ENCODE data around the gene ADAM33.

DNA sequence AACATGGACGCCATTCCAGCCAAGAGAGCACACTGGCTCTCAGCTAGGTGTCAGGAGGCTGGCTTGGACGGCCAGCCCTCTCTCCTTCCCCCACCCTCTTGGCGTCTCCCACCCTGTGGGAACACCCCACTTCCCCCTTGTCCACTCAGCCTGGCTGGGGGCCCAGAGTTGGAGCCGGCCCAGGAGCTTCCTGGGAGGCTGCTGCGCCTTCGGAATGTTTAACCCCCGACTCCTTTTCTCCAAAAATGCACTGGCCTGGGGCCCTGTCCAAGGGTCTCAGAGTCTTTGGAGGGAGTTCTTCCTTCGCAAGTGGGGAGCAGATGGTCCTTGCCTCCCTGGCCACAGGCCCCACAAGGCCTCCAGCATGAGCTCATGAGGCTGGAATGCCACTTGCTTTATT lies 4.1 kb downstream of the ADAM33 start:
- TF ChIP-seq CTCF (IDR thresholded peaks at IDR 0.05; ENCODE audit: poor library complexity, severe bottlenecking) = no peak
- no peak for TF ChIP-seq TAF1 (IDR thresholded peaks at IDR 0.05; ENCODE audit: low read depth)
- no peak for TF ChIP-seq EZH2 (IDR thresholded peaks at IDR 0.05; ENCODE audit: borderline replicate concordance, insufficient read depth, low read length, poor library complexity, severe bottlenecking)
- TF ChIP-seq, protein P1, sequence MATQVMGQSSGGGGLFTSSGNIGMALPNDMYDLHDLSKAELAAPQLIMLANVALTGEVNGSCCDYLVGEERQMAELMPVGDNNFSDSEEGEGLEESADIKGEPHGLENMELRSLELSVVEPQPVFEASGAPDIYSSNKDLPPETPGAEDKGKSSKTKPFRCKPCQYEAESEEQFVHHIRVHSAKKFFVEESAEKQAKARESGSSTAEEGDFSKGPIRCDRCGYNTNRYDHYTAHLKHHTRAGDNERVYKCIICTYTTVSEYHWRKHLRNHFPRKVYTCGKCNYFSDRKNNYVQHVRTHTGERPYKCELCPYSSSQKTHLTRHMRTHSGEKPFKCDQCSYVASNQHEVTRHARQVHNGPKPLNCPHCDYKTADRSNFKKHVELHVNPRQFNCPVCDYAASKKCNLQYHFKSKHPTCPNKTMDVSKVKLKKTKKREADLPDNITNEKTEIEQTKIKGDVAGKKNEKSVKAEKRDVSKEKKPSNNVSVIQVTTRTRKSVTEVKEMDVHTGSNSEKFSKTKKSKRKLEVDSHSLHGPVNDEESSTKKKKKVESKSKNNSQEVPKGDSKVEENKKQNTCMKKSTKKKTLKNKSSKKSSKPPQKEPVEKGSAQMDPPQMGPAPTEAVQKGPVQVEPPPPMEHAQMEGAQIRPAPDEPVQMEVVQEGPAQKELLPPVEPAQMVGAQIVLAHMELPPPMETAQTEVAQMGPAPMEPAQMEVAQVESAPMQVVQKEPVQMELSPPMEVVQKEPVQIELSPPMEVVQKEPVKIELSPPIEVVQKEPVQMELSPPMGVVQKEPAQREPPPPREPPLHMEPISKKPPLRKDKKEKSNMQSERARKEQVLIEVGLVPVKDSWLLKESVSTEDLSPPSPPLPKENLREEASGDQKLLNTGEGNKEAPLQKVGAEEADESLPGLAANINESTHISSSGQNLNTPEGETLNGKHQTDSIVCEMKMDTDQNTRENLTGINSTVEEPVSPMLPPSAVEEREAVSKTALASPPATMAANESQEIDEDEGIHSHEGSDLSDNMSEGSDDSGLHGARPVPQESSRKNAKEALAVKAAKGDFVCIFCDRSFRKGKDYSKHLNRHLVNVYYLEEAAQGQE (IDR thresholded peaks at IDR 0.05; ENCODE audit: borderline replicate concordance) = no peak
- TF ChIP-seq POLR2AphosphoS5 (IDR thresholded peaks at IDR 0.05) = no peak
- no peak for TF ChIP-seq RAD21 (conservative IDR thresholded peaks at IDR 0.05)
- no peak for TF ChIP-seq MXI1 (conservative IDR thresholded peaks at IDR 0.05; ENCODE audit: poor library complexity, severe bottlenecking)
